ENCODE measurements around the gene SYT3. TPM values are rescaled to one million over a fixed set of nuclear protein-coding genes. Genes with fewer than 3 reads are reported as not detected.

The SYT3 gene
- total and polyA plus RNA-seq, 4 donors, result 10.0 to 84.1 (median 49.3) TPM

- Histone ChIP-seq H3K4me1 (ENCODE audit: control insufficient read depth, insufficient read depth, low read length) (peaks cover 24% of the 10 kb centered on the region), H3K27me3 (ENCODE audit: control insufficient read depth, insufficient read depth, low read length) (peaks cover 22% of the 10 kb centered on the region), H3K4me3 (ENCODE audit: low read depth, low read length) (no peak overlapping the region), H3K9me3 (ENCODE audit: control insufficient read depth, insufficient read depth, low read length) (no peaks in the 10 kb centered on the region), H3K27ac (ENCODE audit: low read depth, low read length) (no peak overlapping the region), H3K36me3 (ENCODE audit: control insufficient read depth, insufficient read depth, low read length) (peaks cover 42% of the 10 kb centered on the region)
- no peak for DNase-seq (ENCODE audit: low read depth in 4 of 6, low spot score in 6 of 6)
- WGBS (ENCODE audit: insufficient coverage), result 61% methylated on average over 12 of the region's 16 CpGs
Observed at GRCh38 chr19:50662651-50663481, 23.2 kb upstream of the SYT3 start.

- no peak for DNase-seq (ENCODE audit: low read depth in 4 of 6, low spot score in 6 of 6)
- Histone ChIP-seq H3K27me3 (ENCODE audit: control insufficient read depth, insufficient read depth, low read length) (peaks cover 16% of the 10 kb centered on the region), H3K4me3 (ENCODE audit: low read depth, low read length) (no peak overlapping the region), H3K27ac (ENCODE audit: low read depth, low read length) (no peak overlapping the region), H3K36me3 (ENCODE audit: control insufficient read depth, insufficient read depth, low read length) (peaks cover 37% of the 10 kb centered on the region), H3K9me3 (ENCODE audit: control insufficient read depth, insufficient read depth, low read length) (no peaks in the 10 kb centered on the region), H3K4me1 (ENCODE audit: control insufficient read depth, insufficient read depth, low read length) (peaks cover 27% of the 10 kb centered on the region)
- 70% methylated on average over 49 of the region's 49 CpGs for WGBS (ENCODE audit: insufficient coverage)
Observed at GRCh38 chr19:50661766-50662650, 22.3 kb upstream of the SYT3 start.

GRCh38 chr19:50661023-50661422 is 21.3 kb upstream of the SYT3 start:
- H3K36me3 ChIP-seq (ENCODE audit: control insufficient read depth, insufficient read depth, low read length), result peaks cover 27% of the 10 kb centered on the region
- no peaks in the 10 kb centered on the region for H3K9me3 ChIP-seq (ENCODE audit: control insufficient read depth, insufficient read depth, low read length)
- H3K27ac ChIP-seq (ENCODE audit: low read depth, low read length), result no peak overlapping the region
- H3K4me1 ChIP-seq (ENCODE audit: control insufficient read depth, insufficient read depth, low read length), result peaks cover 21% of the 10 kb centered on the region
- no peak overlapping the region for H3K4me3 ChIP-seq (ENCODE audit: low read depth, low read length)
- peaks cover 6% of the 10 kb centered on the region for H3K27me3 ChIP-seq (ENCODE audit: control insufficient read depth, insufficient read depth, low read length)
- WGBS (ENCODE audit: insufficient coverage), result 55% methylated on average over 10 of the region's 10 CpGs
- peak in 1 of 6 donors; percentile 44 for DNase-seq (ENCODE audit: low read depth in 4 of 6, low spot score in 6 of 6)

- WGBS (ENCODE audit: insufficient coverage), result 23% methylated on average over 5 of the region's 6 CpGs
- H3K4me1 ChIP-seq (ENCODE audit: control insufficient read depth, insufficient read depth, low read length), result peaks cover 21% of the 10 kb centered on the region
- peaks cover 4% of the 10 kb centered on the region for H3K27me3 ChIP-seq (ENCODE audit: control insufficient read depth, insufficient read depth, low read length)
- H3K36me3 ChIP-seq (ENCODE audit: control insufficient read depth, insufficient read depth, low read length), result peaks cover 24% of the 10 kb centered on the region
- no peaks in the 10 kb centered on the region for H3K9me3 ChIP-seq (ENCODE audit: control insufficient read depth, insufficient read depth, low read length)
- peak in 1 of 6 donors; percentile 50 for DNase-seq (ENCODE audit: low read depth in 4 of 6, low spot score in 6 of 6)
- H3K27ac ChIP-seq (ENCODE audit: low read depth, low read length), result no peak overlapping the region
- no peak overlapping the region for H3K4me3 ChIP-seq (ENCODE audit: low read depth, low read length)
Observed at GRCh38 chr19:50660088-50660366, 20.3 kb upstream of the SYT3 start.

- WGBS (ENCODE audit: insufficient coverage), result 0% methylated on average over 10 of the region's 37 CpGs
- no peak overlapping the region for H3K27ac ChIP-seq (ENCODE audit: low read depth, low read length)
- peaks cover 21% of the 10 kb centered on the region for H3K4me1 ChIP-seq (ENCODE audit: control insufficient read depth, insufficient read depth, low read length)
- H3K27me3 ChIP-seq (ENCODE audit: control insufficient read depth, insufficient read depth, low read length), result peaks cover 4% of the 10 kb centered on the region
- H3K4me3 ChIP-seq (ENCODE audit: low read depth, low read length), result peak overlapping the region; percentile 38
- peaks cover 21% of the 10 kb centered on the region for H3K36me3 ChIP-seq (ENCODE audit: control insufficient read depth, insufficient read depth, low read length)
- peak in 1 of 6 donors; percentile 54 for DNase-seq (ENCODE audit: low read depth in 4 of 6, low spot score in 6 of 6)
- H3K9me3 ChIP-seq (ENCODE audit: control insufficient read depth, insufficient read depth, low read length), result no peaks in the 10 kb centered on the region
Observed at GRCh38 chr19:50659318-50660087, 19.8 kb upstream of the SYT3 start.

GRCh38 chr19:50658441-50659317 is 19.0 kb upstream of the SYT3 start:
- peaks cover 21% of the 10 kb centered on the region for H3K4me1 ChIP-seq (ENCODE audit: control insufficient read depth, insufficient read depth, low read length)
- peak in 5 of 6 donors; percentile 77 to 98 (median 87) for DNase-seq (ENCODE audit: low read depth in 4 of 6, low spot score in 6 of 6)
- under 1% methylated on average over 66 of the region's 67 CpGs for WGBS (ENCODE audit: insufficient coverage)
- peak overlapping the region; percentile 42 for H3K4me3 ChIP-seq (ENCODE audit: low read depth, low read length)
- peak overlapping the region; percentile 78 for H3K27ac ChIP-seq (ENCODE audit: low read depth, low read length)
- no peaks in the 10 kb centered on the region for H3K9me3 ChIP-seq (ENCODE audit: control insufficient read depth, insufficient read depth, low read length)
- peaks cover 5% of the 10 kb centered on the region for H3K27me3 ChIP-seq (ENCODE audit: control insufficient read depth, insufficient read depth, low read length)
- peaks cover 21% of the 10 kb centered on the region for H3K36me3 ChIP-seq (ENCODE audit: control insufficient read depth, insufficient read depth, low read length)

- Histone ChIP-seq H3K27me3 (ENCODE audit: control insufficient read depth, insufficient read depth, low read length) (peaks cover 6% of the 10 kb centered on the region), H3K4me1 (ENCODE audit: control insufficient read depth, insufficient read depth, low read length) (peaks cover 21% of the 10 kb centered on the region), H3K9me3 (ENCODE audit: control insufficient read depth, insufficient read depth, low read length) (no peaks in the 10 kb centered on the region), H3K36me3 (ENCODE audit: control insufficient read depth, insufficient read depth, low read length) (peaks cover 21% of the 10 kb centered on the region), H3K4me3 (ENCODE audit: low read depth, low read length) (peak overlapping the region; percentile 42), H3K27ac (ENCODE audit: low read depth, low read length) (peak overlapping the region; percentile 78)
- DNase-seq (ENCODE audit: low read depth in 4 of 6, low spot score in 6 of 6), result peak; percentile 85 to 100 (median 96)
- under 1% methylated on average over 38 of the region's 38 CpGs for WGBS (ENCODE audit: insufficient coverage)
Observed at GRCh38 chr19:50657712-50658440, 18.2 kb upstream of the SYT3 start.

- Histone ChIP-seq H3K4me3 (ENCODE audit: low read depth, low read length) (no peak overlapping the region), H3K9me3 (ENCODE audit: control insufficient read depth, insufficient read depth, low read length) (no peaks in the 10 kb centered on the region), H3K36me3 (ENCODE audit: control insufficient read depth, insufficient read depth, low read length) (peaks cover 17% of the 10 kb centered on the region), H3K4me1 (ENCODE audit: control insufficient read depth, insufficient read depth, low read length) (peaks cover 21% of the 10 kb centered on the region), H3K27me3 (ENCODE audit: control insufficient read depth, insufficient read depth, low read length) (peaks cover 8% of the 10 kb centered on the region), H3K27ac (ENCODE audit: low read depth, low read length) (no peak overlapping the region)
- WGBS (ENCODE audit: insufficient coverage), result 68% methylated on average over 3 of the region's 6 CpGs
- DNase-seq (ENCODE audit: low read depth in 4 of 6, low spot score in 6 of 6), result no peak
Observed at GRCh38 chr19:50657222-50657669, 17.6 kb upstream of the SYT3 start.
